ENCODE results near the gene CACNA1F. TPM values are rescaled to one million over a fixed set of nuclear protein-coding genes. Genes with fewer than 3 reads are reported as not detected.

The CACNA1F gene
- total and polyA plus RNA-seq, 9 of the 15 experiments (the other 6 are each of a cell fraction or from before 2014, with no cell fraction given), result under 0.01 to 0.41 (median 0.03) TPM; not detected in 3

GRCh38 chrX:49166914-49167739 is 66.0 kb downstream of the CACNA1F start (continued):
- peak; percentile 72; the same call in 1 of the 2 replicates for TF ChIP-seq ZNF316 (IDR thresholded peaks at IDR 0.05)
- no peak for TF ChIP-seq CUX1 (CRISPR knock-in tag; IDR thresholded peaks at IDR 0.05)
- no peak for TF ChIP-seq FOXA1 (IDR thresholded peaks at IDR 0.05; ENCODE audit: borderline replicate concordance)
- peak in 1 of 2 experiments; percentile 40; a peak in 1 of 4 replicates for TF ChIP-seq RCOR1 (IDR thresholded peaks at IDR 0.05; ENCODE audit: borderline replicate concordance in 1 of 2, low read depth in 2 of 2, low read length in 2 of 2)
- TF ChIP-seq ZNF324 (CRISPR knock-in tag; IDR thresholded peaks at IDR 0.05), result no peak
- TF ChIP-seq SMARCE1 (IDR thresholded peaks at IDR 0.05), result peak; percentile 74; the same call in 1 of the 2 replicates
- no peak for TF ChIP-seq ZNF165 (CRISPR knock-in tag; IDR thresholded peaks at IDR 0.05; ENCODE audit: borderline replicate concordance)
- peak; percentile 41 for TF ChIP-seq CBFA2T3 (IDR thresholded peaks at IDR 0.05)
- 0 out of 2 replicates have a peak, but pooled peaks have one; percentile 56 for TF ChIP-seq ATF7 (IDR thresholded peaks at IDR 0.05)
- TF ChIP-seq RBFOX2 (IDR thresholded peaks at IDR 0.05; ENCODE audit: low read depth, low read length), result peak; percentile 83
- TF ChIP-seq ADNP (tag; IDR thresholded peaks at IDR 0.05), result no peak
- TF ChIP-seq ZNF561 (CRISPR knock-in tag; conservative IDR thresholded peaks at IDR 0.05), result no peak
- 0 out of 2 replicates have a peak, but pooled peaks have one; percentile 24 for TF ChIP-seq ELF1 (tag; IDR thresholded peaks at IDR 0.05)
- TF ChIP-seq MAFG (tag; conservative IDR thresholded peaks at IDR 0.05), result peak; percentile 53
- TF ChIP-seq ZNF395 (CRISPR knock-in tag; IDR thresholded peaks at IDR 0.05), result no peak; the same call in 1 of the 2 replicates
- TF ChIP-seq GATA2 (CRISPR knock-in tag; IDR thresholded peaks at IDR 0.05), result no peak
- TF ChIP-seq FOXO4 (CRISPR knock-in tag; IDR thresholded peaks at IDR 0.05), result no peak
- TF ChIP-seq NKRF (IDR thresholded peaks at IDR 0.05; ENCODE audit: borderline replicate concordance), result no peak
- TF ChIP-seq KHSRP (IDR thresholded peaks at IDR 0.05), result no peak
